ENCODE measurements around the gene KCNH6.

Gene KCNH6

GRCh38 chr17:63525190-63525946 lies 2.2 kb downstream of the KCNH6 start:
- TF ChIP-seq CEBPB (IDR thresholded peaks at IDR 0.05) (no peak), TCF12 (IDR thresholded peaks at IDR 0.05; ENCODE audit: low read depth) (no peak), EP300 (IDR thresholded peaks at IDR 0.05; ENCODE audit: borderline replicate concordance) (no peak), REST (IDR thresholded peaks at IDR 0.05; ENCODE audit: low read depth) (no peak), RAD21 (IDR thresholded peaks at IDR 0.05; ENCODE audit: low read depth) (no peak), EGR1 (IDR thresholded peaks at IDR 0.05) (no peak), ZBTB7A (IDR thresholded peaks at IDR 0.05; ENCODE audit: low read depth) (no peak), NFIC (IDR thresholded peaks at IDR 0.05) (no peak), FOXM1 (IDR thresholded peaks at IDR 0.05; ENCODE audit: borderline replicate concordance, low read depth) (no peak), YY1 (IDR thresholded peaks at IDR 0.05; ENCODE audit: low read depth) (no peak), TEAD4 (IDR thresholded peaks at IDR 0.05) (no peak), MAX (IDR thresholded peaks at IDR 0.05) (no peak), CREB1 (IDR thresholded peaks at IDR 0.05; ENCODE audit: low read depth) (no peak), USF1 (IDR thresholded peaks at IDR 0.05) (no peak), TAF1 (IDR thresholded peaks at IDR 0.05; ENCODE audit: low read depth) (no peak)

- no peak for TF ChIP-seq TCF12 (IDR thresholded peaks at IDR 0.05; ENCODE audit: low read depth)
- no peak for TF ChIP-seq TAF1 (IDR thresholded peaks at IDR 0.05; ENCODE audit: low read depth)
- TF ChIP-seq MAX (IDR thresholded peaks at IDR 0.05), result no peak
- TF ChIP-seq REST (IDR thresholded peaks at IDR 0.05; ENCODE audit: low read depth), result no peak
- TF ChIP-seq FOXM1 (IDR thresholded peaks at IDR 0.05; ENCODE audit: borderline replicate concordance, low read depth), result no peak
- TF ChIP-seq CREB1 (IDR thresholded peaks at IDR 0.05; ENCODE audit: low read depth), result no peak
- no peak for TF ChIP-seq USF1 (IDR thresholded peaks at IDR 0.05)
- no peak for TF ChIP-seq NFIC (IDR thresholded peaks at IDR 0.05)
- no peak for TF ChIP-seq RAD21 (IDR thresholded peaks at IDR 0.05; ENCODE audit: low read depth)
- no peak for TF ChIP-seq EGR1 (IDR thresholded peaks at IDR 0.05)
- no peak for TF ChIP-seq EP300 (IDR thresholded peaks at IDR 0.05; ENCODE audit: borderline replicate concordance)
- no peak for TF ChIP-seq YY1 (IDR thresholded peaks at IDR 0.05; ENCODE audit: low read depth)
- TF ChIP-seq ZBTB7A (IDR thresholded peaks at IDR 0.05; ENCODE audit: low read depth), result no peak
- no peak for TF ChIP-seq CEBPB (IDR thresholded peaks at IDR 0.05)
- TF ChIP-seq TEAD4 (IDR thresholded peaks at IDR 0.05), result no peak
These were observed 3.7 kb downstream of the KCNH6 start for GRCh38 chr17:63526861-63527260.

- TF ChIP-seq EP300 (IDR thresholded peaks at IDR 0.05; ENCODE audit: borderline replicate concordance) (no peak), TEAD4 (IDR thresholded peaks at IDR 0.05) (no peak), TAF1 (IDR thresholded peaks at IDR 0.05; ENCODE audit: low read depth) (no peak), TCF12 (IDR thresholded peaks at IDR 0.05; ENCODE audit: low read depth) (no peak), ZBTB7A (IDR thresholded peaks at IDR 0.05; ENCODE audit: low read depth) (no peak), FOXM1 (IDR thresholded peaks at IDR 0.05; ENCODE audit: borderline replicate concordance, low read depth) (no peak), NFIC (IDR thresholded peaks at IDR 0.05) (no peak), USF1 (IDR thresholded peaks at IDR 0.05) (no peak), EGR1 (IDR thresholded peaks at IDR 0.05) (no peak), CEBPB (IDR thresholded peaks at IDR 0.05) (no peak), MAX (IDR thresholded peaks at IDR 0.05) (no peak), CREB1 (IDR thresholded peaks at IDR 0.05; ENCODE audit: low read depth) (no peak), REST (IDR thresholded peaks at IDR 0.05; ENCODE audit: low read depth) (no peak), RAD21 (IDR thresholded peaks at IDR 0.05; ENCODE audit: low read depth) (no peak), YY1 (IDR thresholded peaks at IDR 0.05; ENCODE audit: low read depth) (no peak)
These were observed 5.0 kb downstream of the KCNH6 start for GRCh38 chr17:63528183-63528582.
